Astrocyte of the hippocampus (primary cell): Measurements from ENCODE around the gene KBTBD7.
"Not testable (repeated sequence)": the region's sequence is repeated elsewhere in the genome, so short reads cannot be mapped to it uniquely, and the experiment has no call there.

ENCODE experiments used
- DNase-seq: peaks from one replicate; pipeline ENCODE4 v3.0.0; 2011; ENCODE audit warnings: low read depth, low spot score

The KBTBD7 gene

GRCh38 chr13:41199079-41199478 is 4.7 kb upstream of the KBTBD7 start:
- no peak for DNase-seq

- DNase-seq, result no peak
These were observed 2.3 kb upstream of the KBTBD7 start for GRCh38 chr13:41196620-41197019.

- no peak for DNase-seq
These were observed 1.6 kb upstream of the KBTBD7 start for GRCh38 chr13:41196011-41196410.

- no peak for DNase-seq
These were observed 900 bp downstream of the KBTBD7 start for GRCh38 chr13:41193469-41193868.

GRCh38 chr13:41188584-41188983 is 5.8 kb downstream of the KBTBD7 start:
- no peak for DNase-seq

GRCh38 chr13:41186481-41186880 is 7.9 kb downstream of the KBTBD7 start:
- DNase-seq, result no peak

- DNase-seq, result no peak
These were observed 12.1 kb downstream of the KBTBD7 start for GRCh38 chr13:41182231-41182630.

- no peak for DNase-seq
These were observed 14.6 kb downstream of the KBTBD7 start for GRCh38 chr13:41179593-41180250.

GRCh38 chr13:41178040-41178439 is 16.3 kb downstream of the KBTBD7 start:
- peak; percentile 11 for DNase-seq

- no peak for DNase-seq
These were observed 16.8 kb downstream of the KBTBD7 start for GRCh38 chr13:41177616-41178015.

GRCh38 chr13:41175576-41175975 is 18.8 kb downstream of the KBTBD7 start:
- DNase-seq, result not testable (repeated sequence)

GRCh38 chr13:41162151-41162550 is 32.2 kb downstream of the KBTBD7 start:
- DNase-seq, result no peak

- no peak for DNase-seq
These were observed 35.2 kb downstream of the KBTBD7 start for GRCh38 chr13:41159174-41159573.

- DNase-seq, result no peak
These were observed 37.2 kb downstream of the KBTBD7 start for GRCh38 chr13:41157048-41157717.

GRCh38 chr13:41156620-41157019 is 37.7 kb downstream of the KBTBD7 start:
- no peak for DNase-seq

- DNase-seq, result no peak
These were observed 40.3 kb downstream of the KBTBD7 start for GRCh38 chr13:41154042-41154441.

GRCh38 chr13:41152005-41152404 is 42.4 kb downstream of the KBTBD7 start:
- no peak for DNase-seq

GRCh38 chr13:41150058-41150457 is 44.3 kb downstream of the KBTBD7 start:
- DNase-seq, result peak; percentile 55

- no peak for DNase-seq
These were observed 45.7 kb downstream of the KBTBD7 start for GRCh38 chr13:41148419-41149283.

- no peak for DNase-seq
These were observed 49.0 kb downstream of the KBTBD7 start for GRCh38 chr13:41145136-41145908.

- no peak for DNase-seq
These were observed 49.8 kb downstream of the KBTBD7 start for GRCh38 chr13:41144576-41144975.
